ENCODE measurements around the gene AGPAT3.
"Not testable (repeated sequence)": the region's sequence is repeated elsewhere in the genome, so short reads cannot be mapped to it uniquely, and the experiment has no call there.

GRCh38 chr21:43822741-43823140, 42.3 kb upstream of the AGPAT3 start:
- not testable (repeated sequence) for TF ChIP-seq CTCF, EZH2phosphoT487 (IDR thresholded peaks at IDR 0.05)
